OCI-LY3 (cell line): ENCODE measurements around the gene LIG1.

Experiments
- H2AFZ ChIP-seq: fragments of 200-600, 300-600 bp; shearing (Covaris generic); 2 replicates; pipeline ENCODE4 v1.6.0; 2014; ENCODE audit warnings: antibody characterized with exemption, low read depth, low read length
- H3K27ac ChIP-seq: fragments of 200-600, 300-600 bp; sonication (generic); 2 replicates; pipeline ENCODE4 v1.5.1; 2014; ENCODE audit warnings: mild to moderate bottlenecking, low read length, moderate library complexity, mixed read lengths
- H3K27me3 ChIP-seq: fragments of 200-600, 300-600 bp; sonication (generic); 2 replicates; pipeline ENCODE4 v1.6.1; 2014; ENCODE audit warnings: low read depth, low read length, mixed read lengths
- H3K36me3 ChIP-seq: fragments of 200-600, 300-600 bp; sonication (generic); replicated peaks from 2 replicates; pipeline ENCODE3; 2014; ENCODE audit warnings: low read depth, low read length, mixed read lengths
- H3K4me1 ChIP-seq: fragments of 300-600, 200-600 bp; sonication (generic); 2 replicates; pipeline ENCODE4 v1.6.1; 2014; ENCODE audit warnings: low read length, mixed read lengths
- H3K4me2 ChIP-seq: fragments of 200-600, 300-600 bp; sonication (generic); 2 replicates; pipeline ENCODE4 v1.6.1; 2014; ENCODE audit warnings: low read length, mixed read lengths
- H3K4me3 ChIP-seq: fragments of 300-600, 200-600 bp; sonication (generic); 2 replicates; pipeline ENCODE4 v1.5.1; 2014; ENCODE audit warnings: antibody characterized with exemption, mild to moderate bottlenecking, low read length, moderate library complexity
- H3K79me2 ChIP-seq: fragments of 300-600, 200-600 bp; shearing (Covaris generic); 2 replicates; pipeline ENCODE4 v1.6.1; 2014; ENCODE audit warnings: mild to moderate bottlenecking, low read length, mixed read lengths
- H3K9ac ChIP-seq: fragments of 300-600, 200-600 bp; shearing (Covaris generic); 2 replicates; pipeline ENCODE4 v1.6.0; 2014; ENCODE audit warnings: mild to moderate bottlenecking, low read length, moderate library complexity
- H3K9me3 ChIP-seq: fragments of 200-600, 300-600 bp; shearing (Covaris generic); 2 replicates; pipeline ENCODE4 v1.6.1; 2014; ENCODE audit warnings: low read length, mixed read lengths; ENCODE audit not compliant: insufficient read depth
- H4K20me1 ChIP-seq: fragments of 200-600, 300-600 bp; sonication (generic); 2 replicates; pipeline ENCODE4 v1.6.1; 2016; ENCODE audit warnings: low read length, mixed read lengths; ENCODE audit not compliant: insufficient read depth
- CTCF ChIP-seq: fragments of 200-600, 300-600 bp; sonication (generic); IDR thresholded peaks from 2 replicates; pipeline ENCODE4 v1.5.1; 2014; ENCODE audit warnings: antibody characterized with exemption, low read length, low read depth
- EZH2phosphoT487 ChIP-seq: fragments of 200-600 bp; shearing (Covaris generic); IDR thresholded peaks from 2 replicates; pipeline ENCODE4 v1.6.1; 2018; ENCODE audit warnings: antibody characterized with exemption, mixed run types, low read depth

The LIG1 gene

DNA sequence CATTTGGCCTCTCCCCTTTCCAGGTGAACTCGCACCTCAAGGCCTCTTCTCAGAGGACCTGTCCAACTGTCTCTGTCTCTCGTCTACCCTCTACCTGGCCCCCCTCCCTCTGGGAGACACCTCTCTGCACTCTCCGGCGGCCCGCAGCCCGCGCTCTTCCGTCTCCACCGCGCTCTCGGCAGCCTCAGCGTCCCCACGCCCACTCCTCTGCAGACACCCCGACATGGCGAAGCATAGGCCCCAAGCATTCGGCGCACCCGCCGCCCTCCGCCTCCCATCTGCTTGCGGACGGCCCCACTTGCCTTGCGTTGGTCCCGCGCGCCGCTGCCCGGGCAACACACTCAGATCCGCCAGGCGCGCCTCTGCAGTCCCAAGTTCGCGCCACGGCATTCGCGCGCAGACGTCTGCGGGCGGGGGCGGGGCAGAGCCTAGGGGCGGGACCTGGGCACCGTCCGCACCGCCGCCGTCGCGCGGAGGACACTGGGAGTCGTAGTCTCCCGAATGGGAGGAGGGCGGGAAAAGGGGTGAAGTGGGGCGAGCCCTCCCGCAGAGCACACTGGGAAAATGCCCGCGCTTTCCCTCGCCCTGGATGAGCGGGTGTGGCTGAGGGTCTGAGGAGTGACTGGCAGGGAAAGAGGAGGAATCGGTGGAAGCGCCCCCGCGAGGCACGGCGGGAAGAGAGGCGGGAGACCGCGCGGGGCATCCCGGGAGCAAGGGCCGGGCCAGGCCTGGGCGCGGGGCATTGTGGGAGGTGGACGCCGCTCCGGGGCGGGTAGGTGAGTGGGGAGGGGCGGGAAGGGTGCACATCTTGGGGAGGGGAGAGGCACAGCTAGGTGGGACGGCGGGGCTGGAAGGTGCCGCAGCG, at the start of gene LIG1, which contains the start of gene ZSWIM9:
Gene LIG1, minus strand, starts transcription at position 406 of the 865 bp plus-strand sequence. CDS start 4,778 bp downstream, outside the sequence.
Gene ZSWIM9, plus strand, starts transcription at position 742 of the 865 bp plus-strand sequence. CDS start 1,123 bp downstream, outside the sequence.
- Histone ChIP-seq H3K27me3 (no peaks in the 10 kb centered on the region), H3K79me2 (peaks cover 44% of the 10 kb centered on the region), H4K20me1 (peaks cover 18% of the 10 kb centered on the region), H2AFZ (peak within 1 kb of the TSS; percentile 85), H3K9me3 (no peaks in the 10 kb centered on the region), H3K27ac (peak within 1 kb of the TSS; percentile 84), H3K36me3 (peaks cover 22% of the 10 kb centered on the region), H3K4me1 (peaks cover 13% of the 10 kb centered on the region), H3K4me2 (peak within 1 kb of the TSS; percentile 98), H3K4me3 (peak within 1 kb of the TSS; percentile 94), H3K9ac (peak within 1 kb of the TSS; percentile 96)
- no peak for TF ChIP-seq EZH2phosphoT487

GRCh38 chr19:48218997-48219396, 48.9 kb upstream of the LIG1 start:
- Histone ChIP-seq H3K4me3 (no peak overlapping the region), H3K27me3 (no peaks in the 10 kb centered on the region), H3K4me2 (no peak overlapping the region), H3K36me3 (peaks cover 8% of the 10 kb centered on the region), H3K9me3 (no peaks in the 10 kb centered on the region), H3K9ac (no peak overlapping the region), H4K20me1 (no peaks in the 10 kb centered on the region), H3K27ac (no peak overlapping the region), H2AFZ (no peak overlapping the region), H3K79me2 (no peaks in the 10 kb centered on the region), H3K4me1 (no peaks in the 10 kb centered on the region)
- TF ChIP-seq EZH2phosphoT487 = no peak
- TF ChIP-seq CTCF = no peak

- Histone ChIP-seq H3K9me3 (no peaks in the 10 kb centered on the region), H3K4me1 (no peaks in the 10 kb centered on the region), H3K9ac (no peak overlapping the region), H3K79me2 (no peaks in the 10 kb centered on the region), H3K27ac (no peak overlapping the region), H4K20me1 (no peaks in the 10 kb centered on the region), H3K27me3 (no peaks in the 10 kb centered on the region), H3K36me3 (peaks cover 8% of the 10 kb centered on the region), H3K4me3 (no peak overlapping the region), H3K4me2 (no peak overlapping the region), H2AFZ (no peak overlapping the region)
- TF ChIP-seq CTCF (no peak), EZH2phosphoT487 (no peak)
These were observed 46.8 kb upstream of the LIG1 start for GRCh38 chr19:48216933-48217332.

DNA sequence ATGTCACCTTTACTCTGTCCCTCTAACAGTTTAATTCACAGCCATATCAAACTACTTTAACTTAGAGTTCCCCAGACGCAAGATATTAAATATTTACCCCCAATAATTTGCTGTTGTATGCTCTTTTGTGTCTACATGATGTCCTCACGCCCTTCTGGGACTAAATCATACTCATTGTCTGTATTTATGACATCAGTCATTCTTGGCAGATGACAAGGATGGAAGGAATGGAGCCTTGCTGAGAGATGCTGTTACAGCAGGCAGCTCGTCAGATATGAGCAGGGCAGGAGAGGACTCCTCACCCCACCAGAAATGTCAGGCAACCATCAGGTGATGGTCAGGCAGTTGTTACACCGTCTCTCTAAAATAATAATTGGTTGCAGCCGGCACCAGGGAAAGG, 43.8 kb upstream of the LIG1 start:
- Histone ChIP-seq H3K79me2 (no peaks in the 10 kb centered on the region), H3K9ac (no peak overlapping the region), H3K4me3 (no peak overlapping the region), H3K27ac (no peak overlapping the region), H3K9me3 (no peaks in the 10 kb centered on the region), H4K20me1 (no peaks in the 10 kb centered on the region), H3K27me3 (no peaks in the 10 kb centered on the region), H2AFZ (no peak overlapping the region), H3K4me1 (no peaks in the 10 kb centered on the region), H3K36me3 (peaks cover 4% of the 10 kb centered on the region), H3K4me2 (no peak overlapping the region)
- TF ChIP-seq EZH2phosphoT487 = no peak
- no peak for TF ChIP-seq CTCF
